Loucy (cell line): ENCODE results near the gene GOLT1B.

ENCODE experiments used
- EZH2phosphoT487 ChIP-seq: fragments of 200-600 bp; IDR thresholded peaks from 2 replicates; pipeline ENCODE4 v1.6.1; 2018; ENCODE audit warnings: antibody characterized with exemption, mild to moderate bottlenecking, moderate library complexity, borderline replicate concordance
- TF ChIP-seq, protein P1 (sequence below): fragments of 200-600 bp; sonication (generic); conservative IDR thresholded peaks from 2 replicates; pipeline ENCODE4 v1.5.1; 2014; ENCODE audit warnings: mild to moderate bottlenecking, antibody characterized with exemption, low read length

DNA sequence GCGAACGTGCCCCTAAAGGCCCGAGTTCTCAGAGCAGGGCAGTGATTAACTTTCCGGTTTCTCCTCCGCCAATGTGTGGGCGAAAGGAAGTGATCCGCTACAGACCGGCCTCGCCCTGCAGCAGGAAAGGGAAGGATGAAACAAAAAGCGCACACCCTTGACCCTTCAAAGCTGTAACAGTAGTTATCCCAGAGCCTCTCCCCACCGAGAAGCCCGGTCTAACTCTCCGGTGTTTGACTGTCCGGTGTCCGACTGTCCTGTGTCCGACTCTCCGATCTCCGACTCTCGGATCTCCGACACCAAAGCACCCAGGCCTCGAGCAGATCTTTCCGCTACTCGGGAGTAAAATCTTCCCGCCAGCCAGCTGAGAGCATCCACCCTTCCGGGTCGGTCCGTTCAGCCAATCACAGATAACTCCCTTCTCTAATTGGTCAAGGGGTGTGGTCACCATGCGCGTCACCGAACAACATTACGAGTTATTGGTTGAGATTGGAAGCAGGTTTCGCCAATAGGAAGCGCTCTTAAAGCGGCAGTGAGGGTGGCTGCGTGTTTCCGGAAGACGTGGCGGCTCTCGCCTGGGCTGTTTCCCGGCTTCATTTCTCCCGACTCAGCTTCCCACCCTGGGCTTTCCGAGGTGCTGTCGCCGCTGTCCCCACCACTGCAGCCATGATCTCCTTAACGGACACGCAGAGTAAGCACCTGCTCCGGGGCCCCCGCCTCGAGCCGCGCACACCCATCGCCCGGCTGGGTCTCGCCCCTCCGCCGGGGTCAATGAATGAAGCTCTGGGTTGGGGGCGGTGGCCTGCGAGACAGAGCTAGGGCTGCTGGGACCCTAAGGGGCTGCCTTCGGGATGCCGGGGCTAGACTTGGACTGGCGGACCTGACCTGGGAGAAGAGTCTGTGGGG, at the start of gene GOLT1B, which contains the start of gene RECQL:
- TF ChIP-seq, protein P1, sequence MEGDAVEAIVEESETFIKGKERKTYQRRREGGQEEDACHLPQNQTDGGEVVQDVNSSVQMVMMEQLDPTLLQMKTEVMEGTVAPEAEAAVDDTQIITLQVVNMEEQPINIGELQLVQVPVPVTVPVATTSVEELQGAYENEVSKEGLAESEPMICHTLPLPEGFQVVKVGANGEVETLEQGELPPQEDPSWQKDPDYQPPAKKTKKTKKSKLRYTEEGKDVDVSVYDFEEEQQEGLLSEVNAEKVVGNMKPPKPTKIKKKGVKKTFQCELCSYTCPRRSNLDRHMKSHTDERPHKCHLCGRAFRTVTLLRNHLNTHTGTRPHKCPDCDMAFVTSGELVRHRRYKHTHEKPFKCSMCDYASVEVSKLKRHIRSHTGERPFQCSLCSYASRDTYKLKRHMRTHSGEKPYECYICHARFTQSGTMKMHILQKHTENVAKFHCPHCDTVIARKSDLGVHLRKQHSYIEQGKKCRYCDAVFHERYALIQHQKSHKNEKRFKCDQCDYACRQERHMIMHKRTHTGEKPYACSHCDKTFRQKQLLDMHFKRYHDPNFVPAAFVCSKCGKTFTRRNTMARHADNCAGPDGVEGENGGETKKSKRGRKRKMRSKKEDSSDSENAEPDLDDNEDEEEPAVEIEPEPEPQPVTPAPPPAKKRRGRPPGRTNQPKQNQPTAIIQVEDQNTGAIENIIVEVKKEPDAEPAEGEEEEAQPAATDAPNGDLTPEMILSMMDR: no peak
- no peak for TF ChIP-seq EZH2phosphoT487
